ENCODE measurements around the gene HBM.
"Not testable (repeated sequence)": the region's sequence is repeated elsewhere in the genome, so short reads cannot be mapped to it uniquely, and the experiment has no call there.

HBM gene

GRCh38 chr16:169014-169413, 3.2 kb downstream of the HBM start:
- DNase-seq (ENCODE audit: low read depth) = no peak

DNA sequence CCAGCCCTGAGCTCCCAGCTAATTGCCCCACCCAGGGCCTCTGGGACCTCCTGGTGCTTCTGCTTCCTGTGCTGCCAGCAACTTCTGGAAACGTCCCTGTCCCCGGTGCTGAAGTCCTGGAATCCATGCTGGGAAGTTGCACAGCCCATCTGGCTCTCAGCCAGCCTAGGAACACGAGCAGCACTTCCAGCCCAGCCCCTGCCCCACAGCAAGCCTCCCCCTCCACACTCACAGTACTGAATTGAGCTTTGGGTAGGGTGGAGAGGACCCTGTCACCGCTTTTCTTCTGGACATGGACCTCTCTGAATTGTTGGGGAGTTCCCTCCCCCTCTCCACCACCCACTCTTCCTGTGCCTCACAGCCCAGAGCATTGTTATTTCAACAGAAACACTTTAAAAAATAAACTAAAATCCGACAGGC, 4.3 kb downstream of the HBM start:
- DNase-seq (ENCODE audit: low read depth) = not testable (repeated sequence)

GRCh38 chr16:170788-171187, 5.0 kb downstream of the HBM start:
- no peak for DNase-seq (ENCODE audit: low read depth)

GRCh38 chr16:172374-172941, 6.7 kb downstream of the HBM start, which contains the start of gene HBA2:
HBA2 (plus strand) TSS chr16:172876; CDS start chr16:172913, 37 bp downstream.
- DNase-seq (ENCODE audit: low read depth) = not testable (repeated sequence)

DNA sequence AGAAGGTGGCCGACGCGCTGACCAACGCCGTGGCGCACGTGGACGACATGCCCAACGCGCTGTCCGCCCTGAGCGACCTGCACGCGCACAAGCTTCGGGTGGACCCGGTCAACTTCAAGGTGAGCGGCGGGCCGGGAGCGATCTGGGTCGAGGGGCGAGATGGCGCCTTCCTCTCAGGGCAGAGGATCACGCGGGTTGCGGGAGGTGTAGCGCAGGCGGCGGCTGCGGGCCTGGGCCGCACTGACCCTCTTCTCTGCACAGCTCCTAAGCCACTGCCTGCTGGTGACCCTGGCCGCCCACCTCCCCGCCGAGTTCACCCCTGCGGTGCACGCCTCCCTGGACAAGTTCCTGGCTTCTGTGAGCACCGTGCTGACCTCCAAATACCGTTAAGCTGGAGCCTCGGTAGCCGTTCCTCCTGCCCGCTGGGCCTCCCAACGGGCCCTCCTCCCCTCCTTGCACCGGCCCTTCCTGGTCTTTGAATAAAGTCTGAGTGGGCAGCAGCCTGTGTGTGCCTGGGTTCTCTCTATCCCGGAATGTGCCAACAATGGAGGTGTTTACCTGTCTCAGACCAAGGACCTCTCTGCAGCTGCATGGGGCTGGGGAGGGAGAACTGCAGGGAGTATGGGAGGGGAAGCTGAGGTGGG, 7.6 kb downstream of the HBM start:
- not testable (repeated sequence) for DNase-seq (ENCODE audit: low read depth)

DNA sequence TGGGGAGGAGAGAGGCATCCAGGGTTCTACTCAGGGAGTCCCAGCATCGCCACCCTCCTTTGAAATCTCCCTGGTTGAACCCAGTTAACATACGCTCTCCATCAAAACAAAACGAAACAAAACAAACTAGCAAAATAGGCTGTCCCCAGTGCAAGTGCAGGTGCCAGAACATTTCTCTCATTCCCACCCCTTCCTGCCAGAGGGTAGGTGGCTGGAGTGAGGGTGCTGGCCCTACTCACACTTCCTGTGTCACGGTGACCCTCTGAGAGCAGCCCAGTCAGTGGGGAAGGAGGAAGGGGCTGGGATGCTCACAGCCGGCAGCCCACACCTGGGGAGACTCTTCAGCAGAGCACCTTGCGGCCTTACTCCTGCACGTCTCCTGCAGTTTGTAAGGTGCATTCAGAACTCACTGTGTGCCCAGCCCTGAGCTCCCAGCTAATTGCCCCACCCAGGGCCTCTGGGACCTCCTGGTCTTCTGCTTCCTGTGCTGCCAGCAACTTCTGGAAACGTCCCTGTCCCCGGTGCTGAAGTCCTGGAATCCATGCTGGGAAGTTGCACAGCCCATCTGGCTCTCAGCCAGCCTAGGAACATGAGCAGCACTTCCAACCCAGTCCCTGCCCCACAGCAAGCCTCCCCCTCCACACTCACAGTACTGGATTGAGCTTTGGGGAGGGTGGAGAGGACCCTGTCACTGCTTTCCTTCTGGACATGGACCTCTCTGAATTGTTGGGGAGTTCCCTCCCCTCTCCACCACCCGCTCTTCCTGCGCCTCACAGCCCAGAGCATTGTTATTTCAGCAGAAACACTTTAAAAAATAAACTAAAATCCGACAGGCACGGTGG, 8.4 kb downstream of the HBM start:
- DNase-seq (ENCODE audit: low read depth) = not testable (repeated sequence)

GRCh38 chr16:175011-175949, 9.5 kb downstream of the HBM start:
- no peak for DNase-seq (ENCODE audit: low read depth)

GRCh38 chr16:176006-176405, 10.2 kb downstream of the HBM start:
- not testable (repeated sequence) for DNase-seq (ENCODE audit: low read depth)

- not testable (repeated sequence) for DNase-seq (ENCODE audit: low read depth)
Observed at GRCh38 chr16:176477-177382, 11.0 kb downstream of the HBM start, which contains the start of gene HBA1. HBA1 (plus strand) TSS chr16:176680; CDS start chr16:176717, 37 bp downstream.

GRCh38 chr16:177394-177822, 11.6 kb downstream of the HBM start:
- DNase-seq (ENCODE audit: low read depth) = no peak

- DNase-seq (ENCODE audit: low read depth) = no peak
Observed at GRCh38 chr16:177981-178667, 12.3 kb downstream of the HBM start.

GRCh38 chr16:178668-179015, 12.9 kb downstream of the HBM start:
- no peak for DNase-seq (ENCODE audit: low read depth)

DNA sequence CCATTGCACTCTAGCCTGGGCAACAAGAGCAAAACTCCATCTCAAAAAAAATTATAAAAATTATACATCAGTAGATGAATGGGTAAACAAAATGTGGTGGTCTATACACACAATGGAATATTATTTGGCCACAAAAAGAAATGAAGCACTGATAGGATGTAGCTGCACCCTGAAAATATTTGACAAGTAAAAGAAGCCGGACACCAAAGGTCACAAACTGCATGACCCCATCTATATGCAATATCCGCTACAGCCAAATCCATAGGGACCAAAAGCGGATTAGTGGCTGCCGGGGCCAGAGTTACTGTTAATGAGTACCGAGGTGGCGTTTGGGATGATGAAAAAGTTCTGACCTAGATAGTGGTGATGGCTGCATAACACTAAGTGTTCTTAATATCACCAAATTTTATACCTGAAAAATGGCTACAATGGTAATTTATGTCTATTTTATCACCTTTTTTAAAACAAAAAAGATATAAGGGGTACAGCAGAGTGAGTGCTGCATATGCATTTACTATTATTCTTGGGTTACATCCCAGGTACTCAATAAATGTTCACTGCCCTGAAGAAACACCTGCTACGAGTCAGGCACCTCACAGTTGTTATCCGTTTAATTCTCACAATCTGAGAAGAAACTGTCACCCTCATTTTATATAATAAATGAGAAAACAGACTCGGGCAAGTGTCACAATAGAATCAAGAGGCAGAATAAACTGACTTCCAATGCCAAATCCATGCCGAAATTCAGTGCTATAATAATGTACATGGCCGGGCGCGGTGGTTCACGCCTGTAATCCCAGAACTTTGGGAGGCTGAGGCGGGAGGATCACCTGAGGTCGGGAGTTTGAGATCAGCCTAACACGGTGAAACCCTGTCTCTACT, 13.7 kb downstream of the HBM start:
- no peak for DNase-seq (ENCODE audit: low read depth)

- DNase-seq (ENCODE audit: low read depth) = no peak
Observed at GRCh38 chr16:180101-180675, 14.4 kb downstream of the HBM start, which contains the start of gene HBQ1. HBQ1 (plus strand) TSS chr16:180459; CDS start chr16:180487, 28 bp downstream.

DNA sequence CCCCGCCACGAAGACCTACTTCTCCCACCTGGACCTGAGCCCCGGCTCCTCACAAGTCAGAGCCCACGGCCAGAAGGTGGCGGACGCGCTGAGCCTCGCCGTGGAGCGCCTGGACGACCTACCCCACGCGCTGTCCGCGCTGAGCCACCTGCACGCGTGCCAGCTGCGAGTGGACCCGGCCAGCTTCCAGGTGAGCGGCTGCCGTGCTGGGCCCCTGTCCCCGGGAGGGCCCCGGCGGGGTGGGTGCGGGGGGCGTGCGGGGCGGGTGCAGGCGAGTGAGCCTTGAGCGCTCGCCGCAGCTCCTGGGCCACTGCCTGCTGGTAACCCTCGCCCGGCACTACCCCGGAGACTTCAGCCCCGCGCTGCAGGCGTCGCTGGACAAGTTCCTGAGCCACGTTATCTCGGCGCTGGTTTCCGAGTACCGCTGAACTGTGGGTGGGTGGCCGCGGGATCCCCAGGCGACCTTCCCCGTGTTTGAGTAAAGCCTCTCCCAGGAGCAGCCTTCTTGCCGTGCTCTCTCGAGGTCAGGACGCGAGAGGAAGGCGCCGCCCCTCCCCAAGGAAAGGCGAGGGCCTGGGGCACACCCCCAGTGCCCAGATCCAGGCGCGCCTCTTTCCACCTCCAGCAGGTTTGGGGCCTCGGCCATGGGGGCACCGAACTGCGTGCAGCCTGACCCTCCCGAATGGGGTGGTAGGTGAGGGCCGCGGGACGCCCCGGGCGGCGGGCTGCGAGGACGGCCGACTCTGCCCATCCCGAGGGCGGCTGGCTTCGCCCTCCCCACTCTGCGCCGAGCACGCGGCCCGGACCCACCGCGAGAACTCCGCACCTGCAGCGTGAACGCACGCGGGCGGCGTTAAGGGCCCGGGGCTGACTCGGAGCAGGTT, 15.1 kb downstream of the HBM start:
- DNase-seq (ENCODE audit: low read depth) = peak; percentile 72

GRCh38 chr16:181565-182021, 15.8 kb downstream of the HBM start:
- DNase-seq (ENCODE audit: low read depth) = no peak

GRCh38 chr16:183005-183404, 17.2 kb downstream of the HBM start:
- no peak for DNase-seq (ENCODE audit: low read depth)
